Smooth muscle cell (in vitro differentiated cells): ENCODE results near the gene HYAL2. TPM values are rescaled to one million over a fixed set of nuclear protein-coding genes. Genes with fewer than 3 reads are reported as not detected.

ENCODE experiments used
- DNase-seq: peaks from one replicate; lab custom pipeline; 2025; ENCODE audit not compliant: unreplicated experiment; lab: John Stamatoyannopoulos, UW
- H2AFZ ChIP-seq: fragments of 200-600 bp; sonication (generic); 2 replicates; pipeline ENCODE4 v1.6.0; 2016; ENCODE audit warnings: antibody characterized with exemption, low read depth, mild to moderate bottlenecking
- H3F3A ChIP-seq: fragments of 200-600 bp; sonication (generic); 2 replicates; pipeline ENCODE4 v1.6.0; 2017; ENCODE audit warnings: antibody characterized with exemption, low read depth
- H3K27ac ChIP-seq: fragments of 200-600 bp; sonication (generic); 2 replicates; pipeline ENCODE4 v1.5.1; 2016; ENCODE audit warnings: low read depth, mild to moderate bottlenecking
- H3K27me3 ChIP-seq: fragments of 200-600 bp; sonication (generic); 2 replicates; pipeline ENCODE4 v1.6.1; 2016; ENCODE audit warnings: low read depth, mild to moderate bottlenecking
- H3K36me3 ChIP-seq: fragments of 200-600 bp; sonication (generic); 2 replicates; pipeline ENCODE4 v1.5.1; 2016; ENCODE audit warnings: low read depth
- H3K4me1 ChIP-seq: fragments of 200-600 bp; sonication (generic); 2 replicates; pipeline ENCODE4 v1.5.1; 2016; ENCODE audit warnings: low read depth
- H3K4me2 ChIP-seq: fragments of 200-600 bp; sonication (generic); 2 replicates; pipeline ENCODE4 v1.6.0; 2016; ENCODE audit warnings: mild to moderate bottlenecking
- H3K4me3 ChIP-seq: fragments of 200-600 bp; sonication (generic); 2 replicates; pipeline ENCODE4 v1.5.1; 2016; ENCODE audit warnings: mild to moderate bottlenecking
- H3K79me2 ChIP-seq: fragments of 200-600 bp; sonication (generic); 2 replicates; pipeline ENCODE4 v1.6.0; 2016; ENCODE audit warnings: low read depth, mild to moderate bottlenecking
- H3K9ac ChIP-seq: fragments of 200-600 bp; sonication (generic); 2 replicates; pipeline ENCODE4 v1.6.0; 2016; ENCODE audit warnings: low read depth
- H3K9me3 ChIP-seq: fragments of 200-600 bp; sonication (generic); replicated peaks from 2 replicates; pipeline ENCODE4 v1.5.1; 2016; ENCODE audit warnings: low read depth
- H4K20me1 ChIP-seq: fragments of 200-600 bp; sonication (generic); 2 replicates; pipeline ENCODE4 v1.6.0; 2016; ENCODE audit warnings: low read depth
- WGBS: methylation state at CpG from one replicate; pipeline ENCODE4 v1.1.7; 2016; ENCODE audit warnings: low lambda C conversion rate; 5-methylcytosine and 5-hydroxymethylcytosine counted together
- polyA plus RNA-seq: library from polyadenylated mRNA; unstranded; fragments of >200 nt; fragmentation: Nextera tagmentation; extraction: Ambion mirVana; gene quantifications from 2 replicates; pipeline ENCODE4 v1.2.1, GENCODE V29; 2016
- total RNA-seq: library from RNA; depleted of rRNA; stranded (reverse); fragments of >200 nt; gene quantifications from 2 replicates; pipeline ENCODE4 v1.2.3, GENCODE V29; 2014
- TF ChIP-seq, protein P1 (sequence below): fragments of 200-600 bp; sonication (generic); IDR thresholded peaks from 2 replicates; pipeline ENCODE4 v1.5.1; 2017; ENCODE audit warnings: borderline replicate concordance, mild to moderate bottlenecking, antibody characterized with exemption; ENCODE audit not compliant: insufficient read depth, poor library complexity, severe bottlenecking

HYAL2 gene
- total and polyA plus RNA-seq, 2 experiments from 2014 or later = 83.3 to 88.0 TPM

DNA sequence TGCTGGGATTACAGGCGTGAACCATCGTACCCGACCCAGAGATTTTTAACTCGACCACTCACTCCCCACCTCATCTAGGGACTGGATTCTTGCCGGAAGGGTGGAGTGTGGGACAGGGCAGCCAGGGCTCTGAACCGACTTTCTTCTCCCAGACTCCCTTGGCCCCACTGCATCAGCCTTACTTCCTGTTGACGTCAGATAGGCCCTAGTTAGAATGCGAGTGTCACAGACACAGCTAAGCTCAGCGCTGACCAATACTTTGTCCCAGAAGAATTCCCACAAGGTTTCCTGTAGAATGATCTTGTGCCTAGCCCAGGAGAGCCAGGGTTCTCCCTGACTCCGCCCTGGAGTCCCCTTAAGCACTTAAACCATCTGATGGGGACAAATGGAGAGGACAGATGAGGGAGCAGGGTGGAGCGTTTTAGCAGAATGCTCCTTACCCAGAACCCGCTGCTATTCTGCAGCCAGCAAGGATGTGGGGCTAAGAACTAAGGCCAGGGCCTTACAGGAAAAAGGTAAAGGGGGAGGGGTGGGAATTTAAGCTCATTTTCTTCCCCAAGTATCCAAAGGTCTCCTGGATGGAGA lies 11.3 kb upstream of the HYAL2 start:
- Histone ChIP-seq H3K4me3 (no peak overlapping the region), H4K20me1 (peaks cover 48% of the 10 kb centered on the region), H3K27me3 (no peaks in the 10 kb centered on the region), H3K36me3 (no peaks in the 10 kb centered on the region), H3K9me3 (no peaks in the 10 kb centered on the region), H3K27ac (peak overlapping the region; percentile 93), H3K4me2 (peak overlapping the region; percentile 89), H3K79me2 (peaks cover 62% of the 10 kb centered on the region), H3K4me1 (peaks cover 32% of the 10 kb centered on the region), H2AFZ (no peak overlapping the region), H3K9ac (peak overlapping the region; percentile 39), H3F3A (peaks cover 21% of the 10 kb centered on the region)
- TF ChIP-seq, protein P1, sequence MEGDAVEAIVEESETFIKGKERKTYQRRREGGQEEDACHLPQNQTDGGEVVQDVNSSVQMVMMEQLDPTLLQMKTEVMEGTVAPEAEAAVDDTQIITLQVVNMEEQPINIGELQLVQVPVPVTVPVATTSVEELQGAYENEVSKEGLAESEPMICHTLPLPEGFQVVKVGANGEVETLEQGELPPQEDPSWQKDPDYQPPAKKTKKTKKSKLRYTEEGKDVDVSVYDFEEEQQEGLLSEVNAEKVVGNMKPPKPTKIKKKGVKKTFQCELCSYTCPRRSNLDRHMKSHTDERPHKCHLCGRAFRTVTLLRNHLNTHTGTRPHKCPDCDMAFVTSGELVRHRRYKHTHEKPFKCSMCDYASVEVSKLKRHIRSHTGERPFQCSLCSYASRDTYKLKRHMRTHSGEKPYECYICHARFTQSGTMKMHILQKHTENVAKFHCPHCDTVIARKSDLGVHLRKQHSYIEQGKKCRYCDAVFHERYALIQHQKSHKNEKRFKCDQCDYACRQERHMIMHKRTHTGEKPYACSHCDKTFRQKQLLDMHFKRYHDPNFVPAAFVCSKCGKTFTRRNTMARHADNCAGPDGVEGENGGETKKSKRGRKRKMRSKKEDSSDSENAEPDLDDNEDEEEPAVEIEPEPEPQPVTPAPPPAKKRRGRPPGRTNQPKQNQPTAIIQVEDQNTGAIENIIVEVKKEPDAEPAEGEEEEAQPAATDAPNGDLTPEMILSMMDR = no peak
- 70% methylated on average over 12 of the region's 12 CpGs for WGBS
- no peak for DNase-seq

DNA sequence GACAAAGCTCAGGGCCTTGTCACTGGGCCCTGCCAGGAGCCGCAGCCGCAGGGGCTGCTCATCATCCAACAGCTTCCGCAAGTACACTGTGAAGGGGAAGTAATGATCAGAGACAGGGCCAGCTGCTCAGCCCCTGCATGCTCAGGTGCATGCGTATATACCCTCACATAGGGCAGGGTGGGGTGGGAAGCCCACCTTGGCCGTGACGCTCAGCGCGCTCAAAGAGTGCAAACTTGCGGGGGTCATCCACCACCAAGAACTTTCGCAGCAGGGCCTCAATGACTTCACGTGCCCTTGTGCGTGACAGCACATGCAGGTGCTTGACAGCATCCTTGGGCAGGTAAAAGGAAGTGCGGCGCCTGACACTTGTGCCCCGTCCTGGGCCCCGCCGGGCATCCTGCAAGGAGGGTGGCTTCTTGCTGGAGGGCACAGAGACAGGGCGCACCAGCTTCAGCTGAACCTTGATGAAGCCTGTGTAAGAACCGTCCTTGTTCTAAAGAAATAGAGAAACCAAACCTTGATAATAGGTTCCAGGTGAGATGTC lies 8.9 kb upstream of the HYAL2 start:
- H4K20me1 ChIP-seq = peaks cover 48% of the 10 kb centered on the region

DNA sequence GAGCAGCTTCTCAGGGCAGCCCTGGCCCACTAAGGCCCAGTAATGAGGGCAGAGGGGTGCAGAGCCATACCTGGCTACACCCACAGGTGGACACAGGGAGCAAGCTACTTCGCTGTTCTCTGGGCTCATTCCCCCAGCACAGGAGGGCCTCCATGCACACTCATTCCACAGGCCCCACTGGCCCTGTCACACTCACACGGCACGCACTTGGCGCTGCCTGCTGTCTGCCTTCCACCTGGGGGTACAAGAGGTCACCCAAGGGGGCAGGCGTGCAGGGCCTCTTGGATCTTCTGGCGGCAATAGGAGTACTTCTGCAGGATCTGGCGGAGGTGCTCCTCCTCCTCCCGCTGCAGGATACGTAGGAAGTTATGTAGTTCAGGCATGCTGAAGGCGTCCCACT lies 7.8 kb upstream of the HYAL2 start:
- no peak overlapping the region for H3K4me2 ChIP-seq
- TF ChIP-seq, protein P1 = no peak
- H3K36me3 ChIP-seq = no peaks in the 10 kb centered on the region
- no peak for DNase-seq
- WGBS = 98% methylated on average over 10 of the region's 10 CpGs
- H2AFZ ChIP-seq = no peak overlapping the region
- H3K4me1 ChIP-seq = peaks cover 24% of the 10 kb centered on the region
- no peak overlapping the region for H3K4me3 ChIP-seq
- peaks cover 16% of the 10 kb centered on the region for H3F3A ChIP-seq
- H3K79me2 ChIP-seq = peaks cover 63% of the 10 kb centered on the region
- H3K9ac ChIP-seq = no peak overlapping the region
- H3K27ac ChIP-seq = no peak overlapping the region
- peaks cover 39% of the 10 kb centered on the region for H4K20me1 ChIP-seq
- H3K9me3 ChIP-seq = no peaks in the 10 kb centered on the region
- H3K27me3 ChIP-seq = no peaks in the 10 kb centered on the region

More for the DNA sequence above, 8.9 kb upstream of the HYAL2 start:
- H3K27me3 ChIP-seq = no peaks in the 10 kb centered on the region
- no peak overlapping the region for H3K4me2 ChIP-seq
- H3K4me3 ChIP-seq = no peak overlapping the region
- peaks cover 16% of the 10 kb centered on the region for H3F3A ChIP-seq
- H3K9me3 ChIP-seq = no peaks in the 10 kb centered on the region
- TF ChIP-seq, protein P1 = no peak
- H3K36me3 ChIP-seq = no peaks in the 10 kb centered on the region
- no peak overlapping the region for H2AFZ ChIP-seq
- DNase-seq = no peak
- H3K79me2 ChIP-seq = peaks cover 72% of the 10 kb centered on the region
- no peak overlapping the region for H3K9ac ChIP-seq
- 97% methylated on average over 19 of the region's 19 CpGs for WGBS
- peaks cover 34% of the 10 kb centered on the region for H3K4me1 ChIP-seq
- H3K27ac ChIP-seq = no peak overlapping the region
